Measurements from ENCODE around the gene TH.

TH gene

DNA sequence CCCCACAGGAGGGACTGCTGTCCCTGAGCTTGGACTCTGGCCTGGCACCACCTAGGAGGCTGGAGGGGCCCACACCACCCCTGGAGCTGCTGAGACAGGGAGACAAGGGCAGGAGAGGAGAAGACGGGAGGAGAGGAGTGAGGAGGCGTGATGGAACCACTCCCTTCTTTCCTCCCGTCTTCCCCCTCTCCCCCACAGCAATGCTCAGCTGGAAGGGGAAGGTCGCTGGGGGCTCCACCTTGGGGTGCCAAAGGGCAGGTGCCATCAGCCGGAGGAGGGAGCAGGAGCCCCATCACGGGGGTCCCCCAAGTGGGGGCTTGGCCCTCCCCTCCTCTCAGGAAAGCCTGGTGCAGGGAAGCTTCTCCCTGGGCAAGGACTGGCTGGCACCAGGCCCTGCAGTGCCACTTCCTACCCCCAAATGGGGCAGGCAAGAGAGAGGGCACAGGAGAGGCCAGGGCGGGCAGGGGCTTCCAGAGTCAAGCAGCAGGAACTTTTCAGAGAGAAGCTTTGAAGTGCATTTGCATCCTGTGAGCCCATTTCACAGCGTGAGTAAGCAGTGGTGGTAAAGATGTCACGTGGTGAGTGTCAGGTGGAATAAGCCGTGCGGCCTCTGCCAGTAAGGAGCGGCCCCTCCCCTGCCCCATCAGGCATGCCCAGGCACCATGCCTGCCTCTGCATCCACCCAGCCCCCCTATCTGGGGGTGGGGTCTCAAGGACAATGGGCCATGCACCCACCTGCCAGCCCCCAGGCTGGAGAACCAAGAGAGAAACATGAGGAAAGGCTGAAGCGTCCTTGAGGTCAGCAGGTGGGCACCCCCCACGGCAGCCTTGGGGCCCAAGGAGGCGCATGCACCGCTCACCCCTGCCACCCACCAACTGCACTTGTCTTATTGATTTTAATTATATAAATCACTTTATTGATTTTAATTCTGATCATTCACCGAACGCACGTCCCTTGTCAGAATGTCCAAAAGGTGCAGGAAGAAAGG lies 37.3 kb downstream of the TH start:
- ChIA-PET CTCF (no interaction called here), POLR2A (no interaction called here)
- no peak for DNase-seq (ENCODE audit: extremely low spot score)
- TF ChIP-seq TARDBP (IDR thresholded peaks at IDR 0.05) = no peak
- no peak for TF ChIP-seq HDGF (IDR thresholded peaks at IDR 0.05; ENCODE audit: borderline replicate concordance)
- TF ChIP-seq FOXK2 (IDR thresholded peaks at IDR 0.05) = no peak
- TF ChIP-seq SUZ12 (IDR thresholded peaks at IDR 0.05) = no peak
- no peak for TF ChIP-seq BHLHE40 (IDR thresholded peaks at IDR 0.05; ENCODE audit: borderline replicate concordance)
- TF ChIP-seq L3MBTL2 (conservative IDR thresholded peaks at IDR 0.05) = no peak

DNA sequence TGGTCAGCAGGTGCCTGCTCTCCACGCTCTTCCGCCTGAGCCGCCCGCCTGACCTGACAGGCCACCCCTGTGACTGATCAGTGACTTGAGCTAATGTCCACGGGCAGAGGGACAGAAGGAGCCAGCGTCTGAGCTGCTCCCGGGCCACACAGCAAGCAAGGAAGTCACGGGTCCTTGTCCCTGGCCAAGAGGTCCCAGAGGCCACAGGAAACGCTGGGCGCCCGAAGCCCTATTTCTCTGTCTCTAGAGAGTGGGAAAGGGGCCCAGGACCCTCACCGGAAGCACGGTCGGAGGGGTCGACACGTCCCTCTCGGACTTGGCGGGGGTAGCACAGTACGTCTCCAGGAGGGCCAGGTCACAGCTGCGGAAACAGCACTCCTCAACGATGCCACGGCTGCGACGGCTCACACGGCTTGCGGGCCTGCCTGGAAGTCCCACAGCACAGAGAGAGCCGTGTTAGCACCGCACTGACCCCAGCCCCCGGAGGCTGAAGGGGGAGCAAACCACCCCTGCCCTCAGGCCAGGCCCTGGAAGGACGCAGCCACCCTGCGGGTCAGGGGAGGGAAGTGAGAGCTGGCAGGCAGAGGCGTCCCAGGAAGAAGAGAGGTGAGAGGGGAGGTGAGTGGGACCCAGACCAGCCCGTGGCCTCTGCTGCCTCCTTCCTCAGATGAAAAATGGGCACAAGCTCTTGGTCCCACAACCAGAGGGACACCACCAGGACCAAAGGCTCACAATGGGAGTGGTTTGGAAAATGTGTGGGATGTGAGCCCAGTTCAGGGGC lies 38.2 kb downstream of the TH start:
- CTCF ChIA-PET = no interaction called here
- TF ChIP-seq NFRKB (IDR thresholded peaks at IDR 0.05) (no peak), FOXA1 (IDR thresholded peaks at IDR 0.05) (no peak), FOXK2 (IDR thresholded peaks at IDR 0.05) (no peak)
- TF ChIP-seq, protein P1, sequence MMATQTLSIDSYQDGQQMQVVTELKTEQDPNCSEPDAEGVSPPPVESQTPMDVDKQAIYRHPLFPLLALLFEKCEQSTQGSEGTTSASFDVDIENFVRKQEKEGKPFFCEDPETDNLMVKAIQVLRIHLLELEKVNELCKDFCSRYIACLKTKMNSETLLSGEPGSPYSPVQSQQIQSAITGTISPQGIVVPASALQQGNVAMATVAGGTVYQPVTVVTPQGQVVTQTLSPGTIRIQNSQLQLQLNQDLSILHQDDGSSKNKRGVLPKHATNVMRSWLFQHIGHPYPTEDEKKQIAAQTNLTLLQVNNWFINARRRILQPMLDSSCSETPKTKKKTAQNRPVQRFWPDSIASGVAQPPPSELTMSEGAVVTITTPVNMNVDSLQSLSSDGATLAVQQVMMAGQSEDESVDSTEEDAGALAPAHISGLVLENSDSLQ (IDR thresholded peaks at IDR 0.05) = no peak
- POLR2A ChIA-PET = no interaction called here

DNA sequence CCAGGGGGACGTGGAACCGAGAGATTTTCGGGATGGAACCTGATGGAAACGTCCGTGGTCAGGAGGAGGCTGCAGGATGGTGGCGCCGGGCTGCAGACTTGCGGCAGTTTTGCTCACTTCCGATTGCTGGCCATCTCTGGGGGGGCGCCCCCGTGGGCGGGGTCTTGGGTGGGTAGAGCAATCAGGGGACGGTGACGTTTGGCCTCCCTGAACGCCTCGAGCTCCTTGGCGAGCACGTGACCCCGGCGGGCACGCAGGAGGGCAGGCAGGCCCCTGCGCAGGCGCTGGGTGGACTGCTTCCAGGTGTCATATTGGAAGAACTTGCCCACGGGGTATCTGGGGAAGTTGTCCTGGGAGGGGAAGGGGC lies 38.8 kb downstream of the TH start:
- DNase-seq (ENCODE audit: extremely low spot score) = no peak
- TF ChIP-seq FOXM1 (IDR thresholded peaks at IDR 0.05; ENCODE audit: borderline replicate concordance) = no peak
- TF ChIP-seq SUZ12 (IDR thresholded peaks at IDR 0.05) = no peak
- no peak for TF ChIP-seq TARDBP (IDR thresholded peaks at IDR 0.05)
- no peak for TF ChIP-seq ARNT (IDR thresholded peaks at IDR 0.05)
- no peak for TF ChIP-seq FOXK2 (IDR thresholded peaks at IDR 0.05)
- no peak for TF ChIP-seq ELF4 (IDR thresholded peaks at IDR 0.05)
- TF ChIP-seq, protein P1 (IDR thresholded peaks at IDR 0.05) = no peak
- no peak for TF ChIP-seq LEF1 (IDR thresholded peaks at IDR 0.05; ENCODE audit: borderline replicate concordance)
- TF ChIP-seq BHLHE40 (IDR thresholded peaks at IDR 0.05; ENCODE audit: borderline replicate concordance) = no peak
- no peak for TF ChIP-seq NFRKB (IDR thresholded peaks at IDR 0.05)
- no peak for TF ChIP-seq CTBP1 (IDR thresholded peaks at IDR 0.05; ENCODE audit: borderline replicate concordance)
- TF ChIP-seq L3MBTL2 (conservative IDR thresholded peaks at IDR 0.05) = no peak
- TF ChIP-seq SP1 (IDR thresholded peaks at IDR 0.05) = no peak
- no peak for TF ChIP-seq ZNF384 (IDR thresholded peaks at IDR 0.05)
- TF ChIP-seq HDGF (IDR thresholded peaks at IDR 0.05; ENCODE audit: borderline replicate concordance) = no peak
- no peak for TF ChIP-seq FOXA1 (IDR thresholded peaks at IDR 0.05)
- CTCF ChIA-PET = no interaction called here
- POLR2A ChIA-PET = no interaction called here

More for the DNA sequence above, 38.2 kb downstream of the TH start:
- DNase-seq (ENCODE audit: extremely low spot score) = no peak

GRCh38 chr11:2132246-2132645 lies 39.4 kb downstream of the TH start:
- no peak for DNase-seq (ENCODE audit: extremely low spot score)
- CTCF ChIA-PET = no interaction called here
- TF ChIP-seq, protein P1 (IDR thresholded peaks at IDR 0.05) = no peak
- POLR2A ChIA-PET = no interaction called here

- ChIA-PET CTCF (no interaction called here), POLR2A (no interaction called here)
- no peak for TF ChIP-seq SUZ12 (IDR thresholded peaks at IDR 0.05)
- no peak for TF ChIP-seq CTBP1 (IDR thresholded peaks at IDR 0.05; ENCODE audit: borderline replicate concordance)
- TF ChIP-seq HDGF (IDR thresholded peaks at IDR 0.05; ENCODE audit: borderline replicate concordance) = no peak
- no peak for TF ChIP-seq FOXK2 (IDR thresholded peaks at IDR 0.05)
- TF ChIP-seq BHLHE40 (IDR thresholded peaks at IDR 0.05; ENCODE audit: borderline replicate concordance) = no peak
- no peak for TF ChIP-seq L3MBTL2 (conservative IDR thresholded peaks at IDR 0.05)
- no peak for TF ChIP-seq NFRKB (IDR thresholded peaks at IDR 0.05)
- TF ChIP-seq ZNF384 (IDR thresholded peaks at IDR 0.05) = no peak
- TF ChIP-seq, protein P1 (IDR thresholded peaks at IDR 0.05) = no peak
- no peak for TF ChIP-seq FOXA1 (IDR thresholded peaks at IDR 0.05)
- TF ChIP-seq LEF1 (IDR thresholded peaks at IDR 0.05; ENCODE audit: borderline replicate concordance) = no peak
- no peak for TF ChIP-seq TARDBP (IDR thresholded peaks at IDR 0.05)
- TF ChIP-seq ARNT (IDR thresholded peaks at IDR 0.05) = no peak
- no peak for TF ChIP-seq SP1 (IDR thresholded peaks at IDR 0.05)
- DNase-seq (ENCODE audit: extremely low spot score) = no peak
These were observed 40.0 kb downstream of the TH start for GRCh38 chr11:2131371-2132236.

Measured in HEK293T (cell line).